ENCODE results near the gene SIPA1L3. TPM values are rescaled to one million over a fixed set of nuclear protein-coding genes. Genes with fewer than 3 reads are reported as not detected.

The SIPA1L3 gene
- total RNA-seq, 4 donors from 2014 or later = 50.0 to 69.8 (median 53.6) TPM

DNA sequence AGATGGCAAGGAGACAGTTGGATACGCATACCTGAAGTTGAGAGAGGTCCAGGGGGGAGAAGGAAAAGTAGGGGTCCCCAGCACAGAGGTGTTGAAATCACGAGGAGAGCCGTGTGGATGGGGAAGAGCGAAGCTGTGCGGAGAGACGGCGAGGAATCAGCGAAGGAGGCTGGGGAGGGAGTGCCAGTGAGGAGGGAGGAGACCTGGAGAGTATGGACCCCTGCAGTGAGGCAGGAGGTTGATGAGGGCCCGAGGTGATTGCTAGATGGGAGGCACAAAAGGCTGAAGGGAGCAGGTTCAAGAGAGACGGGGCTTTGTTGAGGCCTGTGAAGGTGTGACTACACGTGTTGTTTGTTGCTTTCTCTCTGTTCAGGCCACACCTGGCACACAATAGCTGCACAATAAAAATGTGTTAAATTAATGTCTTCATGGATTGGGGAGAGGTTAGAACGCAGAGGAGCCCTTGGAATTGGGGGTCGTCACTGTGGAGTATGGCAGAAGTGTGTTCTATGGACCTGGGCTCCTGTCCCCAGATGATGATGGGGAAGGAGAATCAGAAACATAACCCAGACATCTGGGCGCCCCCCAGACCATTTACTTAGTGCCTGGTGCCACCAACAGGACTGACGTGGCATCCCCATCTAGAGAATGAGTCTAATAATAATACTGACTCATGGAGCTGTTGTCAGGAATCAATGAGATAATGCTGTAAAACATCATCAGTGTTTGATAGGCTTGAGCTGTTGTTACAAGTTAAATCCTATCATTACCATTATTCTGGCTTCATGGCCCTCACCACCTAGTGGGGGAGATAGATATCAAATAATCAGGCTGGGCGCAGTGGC is 137.5 kb downstream of the SIPA1L3 start:
- no peak overlapping the region for H3K4me3 ChIP-seq (ENCODE audit: low read depth, poor library complexity, severe bottlenecking)
- WGBS, 2 donors = 87 to 90% methylated on average over 16 of the region's 16 CpGs
- DNase-seq (ENCODE audit: low spot score in 2 of 2) = no peak
- intact Hi-C loops (cut with DNase I; ENCODE audit: low total_unique reads) = no loop called here
- TF ChIP-seq, protein P1, sequence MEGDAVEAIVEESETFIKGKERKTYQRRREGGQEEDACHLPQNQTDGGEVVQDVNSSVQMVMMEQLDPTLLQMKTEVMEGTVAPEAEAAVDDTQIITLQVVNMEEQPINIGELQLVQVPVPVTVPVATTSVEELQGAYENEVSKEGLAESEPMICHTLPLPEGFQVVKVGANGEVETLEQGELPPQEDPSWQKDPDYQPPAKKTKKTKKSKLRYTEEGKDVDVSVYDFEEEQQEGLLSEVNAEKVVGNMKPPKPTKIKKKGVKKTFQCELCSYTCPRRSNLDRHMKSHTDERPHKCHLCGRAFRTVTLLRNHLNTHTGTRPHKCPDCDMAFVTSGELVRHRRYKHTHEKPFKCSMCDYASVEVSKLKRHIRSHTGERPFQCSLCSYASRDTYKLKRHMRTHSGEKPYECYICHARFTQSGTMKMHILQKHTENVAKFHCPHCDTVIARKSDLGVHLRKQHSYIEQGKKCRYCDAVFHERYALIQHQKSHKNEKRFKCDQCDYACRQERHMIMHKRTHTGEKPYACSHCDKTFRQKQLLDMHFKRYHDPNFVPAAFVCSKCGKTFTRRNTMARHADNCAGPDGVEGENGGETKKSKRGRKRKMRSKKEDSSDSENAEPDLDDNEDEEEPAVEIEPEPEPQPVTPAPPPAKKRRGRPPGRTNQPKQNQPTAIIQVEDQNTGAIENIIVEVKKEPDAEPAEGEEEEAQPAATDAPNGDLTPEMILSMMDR (IDR thresholded peaks at IDR 0.05) = no peak
- TF ChIP-seq POLR2A (IDR thresholded peaks at IDR 0.05) = no peak

DNA sequence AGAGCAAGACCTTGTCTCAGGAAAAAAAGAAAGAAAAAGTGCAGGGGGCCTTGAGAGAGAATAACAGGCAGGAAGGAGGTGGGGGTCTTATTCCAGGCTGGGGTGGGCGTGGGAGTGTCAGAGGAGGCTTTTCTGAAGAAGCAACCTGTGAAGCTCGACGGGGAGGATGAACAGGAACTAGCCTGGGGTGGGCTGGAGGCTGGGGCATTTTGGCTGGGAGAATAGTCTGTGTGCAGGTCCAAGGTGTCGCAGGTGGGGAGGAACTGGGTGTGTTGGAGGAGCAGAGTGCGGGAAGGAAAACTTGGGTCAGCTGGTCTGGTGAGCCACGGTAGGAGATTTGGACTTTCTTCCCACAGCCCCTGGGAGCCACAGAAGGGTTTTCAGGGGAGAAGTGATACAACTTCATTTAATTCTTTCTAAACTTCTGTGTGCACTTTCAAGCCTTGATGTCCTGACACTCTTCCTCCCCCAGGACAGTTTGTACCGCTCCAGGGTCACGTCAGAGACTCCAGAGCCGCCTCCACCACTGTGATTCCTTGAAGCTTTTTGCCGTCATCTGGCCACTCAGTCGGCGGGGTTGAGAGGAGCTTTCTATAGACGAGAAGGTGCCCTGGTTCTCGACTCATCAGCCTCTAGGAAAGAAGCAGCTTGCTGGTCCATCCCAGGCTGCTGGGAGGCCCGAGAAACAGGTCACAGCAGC is 138.7 kb downstream of the SIPA1L3 start:
- WGBS, 2 donors = 84% methylated on average over 15 of the region's 15 CpGs
- TF ChIP-seq, protein P1 (IDR thresholded peaks at IDR 0.05) = no peak
- no peak for TF ChIP-seq POLR2A (IDR thresholded peaks at IDR 0.05)

DNA sequence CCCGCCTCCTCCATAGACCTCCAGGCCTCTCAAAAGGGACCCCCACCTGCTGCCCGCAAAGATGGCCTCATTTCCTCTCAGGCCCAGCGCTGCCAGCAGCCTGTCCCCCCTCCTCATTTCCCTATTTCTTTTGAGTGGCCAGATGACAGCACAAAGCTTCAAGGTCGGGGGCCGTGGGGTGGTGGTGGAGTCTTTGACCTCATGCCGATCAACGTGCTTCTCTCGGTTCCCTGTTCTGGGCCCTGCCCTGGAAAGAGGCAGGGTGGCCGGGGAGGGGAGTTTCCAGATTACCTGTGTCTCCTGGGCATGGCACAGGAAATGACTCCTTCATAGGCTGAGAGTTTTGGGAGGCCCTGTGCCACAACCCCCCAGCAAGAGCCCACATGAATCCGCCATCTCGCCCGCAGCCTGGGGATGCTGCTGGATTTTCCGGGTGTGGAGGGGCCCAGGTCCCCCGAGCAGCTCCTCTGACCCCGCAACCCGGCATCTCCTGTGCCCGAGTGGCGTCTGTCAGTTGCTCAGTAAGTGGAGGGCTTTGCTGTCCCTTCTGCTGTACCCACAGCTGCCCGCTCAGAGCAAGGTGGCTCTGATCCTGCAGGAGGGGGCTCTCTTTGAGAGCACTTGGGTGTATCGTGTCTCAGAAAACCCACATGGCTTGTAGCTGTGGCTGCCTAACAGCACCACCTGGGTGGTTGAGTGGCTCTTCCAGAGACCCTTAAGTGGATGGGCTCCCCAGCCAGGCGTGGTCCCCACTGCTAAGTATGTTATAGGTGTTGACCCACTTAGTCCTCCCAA is 139.4 kb downstream of the SIPA1L3 start:
- TF ChIP-seq POLR2A (IDR thresholded peaks at IDR 0.05) = no peak
- TF ChIP-seq, protein P1 (IDR thresholded peaks at IDR 0.05) = no peak
- WGBS, 2 donors = 91% methylated on average over 18 to 20 of the region's 21 CpGs
- DNase-seq (ENCODE audit: low spot score in 2 of 2) = no peak
- no peak overlapping the region for H3K4me3 ChIP-seq (ENCODE audit: low read depth, poor library complexity, severe bottlenecking)
- intact Hi-C loops (cut with DNase I; ENCODE audit: low total_unique reads) = no loop called here

More for the DNA sequence above, 138.7 kb downstream of the SIPA1L3 start:
- no peak for DNase-seq (ENCODE audit: low spot score in 2 of 2)
- H3K4me3 ChIP-seq (ENCODE audit: low read depth, poor library complexity, severe bottlenecking) = no peak overlapping the region
- intact Hi-C loops (cut with DNase I; ENCODE audit: low total_unique reads) = no loop called here

DNA sequence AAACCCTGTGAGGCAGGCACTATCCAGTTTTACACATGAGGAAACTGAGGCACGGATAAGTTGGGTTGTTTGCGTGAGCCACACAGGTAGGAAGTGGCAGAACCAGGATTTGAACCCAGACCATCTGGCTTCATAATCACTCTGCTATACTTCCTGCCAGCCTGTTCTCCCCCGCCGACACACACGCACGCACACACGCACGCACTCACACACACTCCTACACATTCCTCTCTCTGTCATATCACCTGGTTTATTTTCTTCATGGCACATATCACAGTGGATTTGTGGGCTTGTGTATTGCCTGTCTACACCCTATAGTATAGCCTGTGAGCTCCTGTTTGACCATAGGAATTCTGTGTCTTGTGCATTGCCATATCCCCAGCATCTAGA is 140.0 kb downstream of the SIPA1L3 start:
- intact Hi-C loops (cut with DNase I; ENCODE audit: low total_unique reads) = no loop called here
- no peak for TF ChIP-seq POLR2A (IDR thresholded peaks at IDR 0.05)
- TF ChIP-seq, protein P1 (IDR thresholded peaks at IDR 0.05) = no peak
- no peak for DNase-seq (ENCODE audit: low spot score in 2 of 2)
- WGBS, 2 donors = 93 to 94% methylated on average over 8 of the region's 8 CpGs
- no peak overlapping the region for H3K4me3 ChIP-seq (ENCODE audit: low read depth, poor library complexity, severe bottlenecking)

DNA sequence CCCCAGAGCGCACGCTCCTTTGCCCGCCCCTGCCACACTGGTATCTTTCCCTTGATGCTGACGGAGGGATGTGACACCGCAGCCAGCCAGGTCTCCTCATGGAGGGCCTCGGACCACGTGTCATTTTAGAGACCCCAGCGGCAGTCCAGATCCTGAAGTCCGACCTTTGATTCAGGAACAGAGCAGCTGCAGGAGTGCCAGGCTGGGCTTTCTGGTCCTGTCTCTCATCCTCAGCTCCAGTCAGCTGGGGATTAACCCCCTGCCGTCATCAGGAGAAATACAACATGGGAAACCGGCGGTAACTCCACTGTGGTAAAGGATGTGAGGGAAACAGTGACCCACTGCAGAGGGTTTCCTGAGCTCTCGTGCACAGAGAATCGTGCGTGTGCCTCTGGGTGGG is 140.6 kb downstream of the SIPA1L3 start:
- DNase-seq (ENCODE audit: low spot score in 2 of 2) = no peak
- TF ChIP-seq, protein P1 (IDR thresholded peaks at IDR 0.05) = no peak
- intact Hi-C loops (cut with DNase I; ENCODE audit: low total_unique reads) = no loop called here

More for the DNA sequence above, 140.6 kb downstream of the SIPA1L3 start:
- H3K4me3 ChIP-seq (ENCODE audit: low read depth, poor library complexity, severe bottlenecking) = no peak overlapping the region
- 80 to 81% methylated on average over 15 of the region's 15 CpGs for WGBS, 2 donors

Data from lower leg skin (tissue), 4 donors.